ENCODE data around the gene SEC22A. TPM values are rescaled to one million over a fixed set of nuclear protein-coding genes. Genes with fewer than 3 reads are reported as not detected.

SEC22A gene
- total RNA-seq, 1 donor from 2014 or later: 6.4 TPM

DNA sequence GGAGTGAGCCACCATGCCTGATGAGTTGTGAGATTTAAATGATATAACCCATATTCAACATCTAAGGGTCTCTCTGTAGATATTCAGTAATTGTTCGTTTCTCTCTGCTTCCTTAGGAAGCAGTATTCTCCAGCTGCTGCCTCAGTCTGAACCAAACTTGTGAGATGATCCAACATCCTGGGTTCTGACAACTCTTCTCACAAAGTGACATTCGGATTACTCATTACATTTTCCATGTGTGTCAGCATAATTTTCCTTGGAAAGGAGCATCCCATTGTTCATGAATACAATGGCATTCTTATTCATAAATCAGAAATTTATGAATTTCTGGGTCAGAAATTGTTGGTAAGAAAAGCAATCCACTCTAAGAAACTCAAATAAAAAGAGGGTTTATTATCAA is 15.0 kb upstream of the SEC22A start:
- no peak for DNase-seq (ENCODE audit: low spot score in 2 of 2)
- H3K4me3 ChIP-seq: no peak overlapping the region
- no peaks in the 10 kb centered on the region for H3K4me1 ChIP-seq
- no peak overlapping the region for H3K27ac ChIP-seq
- TF ChIP-seq, protein P1, sequence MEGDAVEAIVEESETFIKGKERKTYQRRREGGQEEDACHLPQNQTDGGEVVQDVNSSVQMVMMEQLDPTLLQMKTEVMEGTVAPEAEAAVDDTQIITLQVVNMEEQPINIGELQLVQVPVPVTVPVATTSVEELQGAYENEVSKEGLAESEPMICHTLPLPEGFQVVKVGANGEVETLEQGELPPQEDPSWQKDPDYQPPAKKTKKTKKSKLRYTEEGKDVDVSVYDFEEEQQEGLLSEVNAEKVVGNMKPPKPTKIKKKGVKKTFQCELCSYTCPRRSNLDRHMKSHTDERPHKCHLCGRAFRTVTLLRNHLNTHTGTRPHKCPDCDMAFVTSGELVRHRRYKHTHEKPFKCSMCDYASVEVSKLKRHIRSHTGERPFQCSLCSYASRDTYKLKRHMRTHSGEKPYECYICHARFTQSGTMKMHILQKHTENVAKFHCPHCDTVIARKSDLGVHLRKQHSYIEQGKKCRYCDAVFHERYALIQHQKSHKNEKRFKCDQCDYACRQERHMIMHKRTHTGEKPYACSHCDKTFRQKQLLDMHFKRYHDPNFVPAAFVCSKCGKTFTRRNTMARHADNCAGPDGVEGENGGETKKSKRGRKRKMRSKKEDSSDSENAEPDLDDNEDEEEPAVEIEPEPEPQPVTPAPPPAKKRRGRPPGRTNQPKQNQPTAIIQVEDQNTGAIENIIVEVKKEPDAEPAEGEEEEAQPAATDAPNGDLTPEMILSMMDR (IDR thresholded peaks at IDR 0.05): no peak
- H3K36me3 ChIP-seq: peaks cover 0 to 2% of the 10 kb centered on the region in 2 donors
- no peaks in the 10 kb centered on the region for H3K27me3 ChIP-seq
- H3K9me3 ChIP-seq: peaks cover 0 to 7% of the 10 kb centered on the region in 2 donors
- intact Hi-C loops (cut with DNase I): no loop called here

DNA sequence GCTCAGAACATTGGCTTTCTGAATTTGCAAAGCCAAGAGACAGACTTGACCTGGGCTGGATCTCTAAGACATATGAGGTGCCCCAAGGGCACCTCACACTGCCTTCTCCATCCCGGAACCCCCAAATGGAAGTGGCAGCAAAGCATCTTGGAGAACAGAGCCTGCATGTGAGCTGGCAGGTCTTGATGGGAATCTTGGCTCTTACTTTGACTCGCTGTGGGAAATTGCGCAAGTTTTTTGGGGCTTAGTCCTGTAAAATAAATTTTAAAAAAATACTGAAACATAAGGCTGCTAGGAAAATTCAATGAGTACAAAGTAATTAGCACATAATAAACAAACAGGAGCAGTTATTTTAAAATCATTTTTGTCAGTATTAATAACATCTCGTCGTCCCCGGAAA is 13.7 kb upstream of the SEC22A start:
- Histone ChIP-seq H3K27me3 (no peaks in the 10 kb centered on the region), H3K4me3 (no peak overlapping the region), H3K9me3 (no peaks in the 10 kb centered on the region), H3K27ac (no peak overlapping the region), H3K4me1 (no peaks in the 10 kb centered on the region), H3K36me3 (peaks cover 0 to 2% of the 10 kb centered on the region in 2 donors)
- no peak for DNase-seq (ENCODE audit: low spot score in 2 of 2)
- TF ChIP-seq, protein P1 (IDR thresholded peaks at IDR 0.05): no peak
- intact Hi-C loops (cut with DNase I): no loop called here

DNA sequence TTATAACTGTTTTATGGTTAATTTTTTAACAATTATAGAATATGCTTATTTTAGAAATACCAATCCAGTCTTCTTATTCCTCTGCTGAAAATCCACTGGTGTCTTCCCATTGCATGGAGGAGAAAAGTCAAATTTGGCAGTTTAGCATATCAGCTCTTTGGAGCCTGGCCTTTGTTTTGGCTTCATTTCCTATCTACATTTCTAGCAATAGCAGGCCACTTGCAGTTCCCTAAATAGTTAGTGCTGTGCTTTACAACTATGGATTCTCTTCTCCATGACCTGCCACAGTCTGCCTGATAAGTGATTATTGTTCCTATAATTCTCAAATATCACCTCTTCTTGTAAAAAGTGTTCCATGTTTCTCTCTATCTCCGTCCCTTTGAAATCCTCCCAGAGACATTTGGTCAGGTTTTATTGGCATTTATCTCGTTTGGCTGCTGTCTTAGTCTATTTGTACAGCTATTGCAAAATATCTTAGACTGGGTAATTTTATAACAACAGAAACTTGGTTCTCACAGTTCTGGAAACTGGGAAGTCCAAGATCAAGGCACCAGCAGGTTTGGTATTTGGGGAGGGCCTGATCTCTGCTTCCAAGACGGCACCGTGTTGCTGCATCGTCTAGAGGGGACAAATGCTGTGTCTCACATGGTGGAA is 8.2 kb upstream of the SEC22A start:
- H3K27me3 ChIP-seq: no peaks in the 10 kb centered on the region
- H3K36me3 ChIP-seq: no peaks in the 10 kb centered on the region
- H3K4me1 ChIP-seq: no peaks in the 10 kb centered on the region
- DNase-seq (ENCODE audit: low spot score in 2 of 2): no peak
- no peaks in the 10 kb centered on the region for H3K9me3 ChIP-seq
- no peak overlapping the region for H3K4me3 ChIP-seq
- H3K27ac ChIP-seq: peak overlapping the region in 1 of 2 donors; percentile 6
- TF ChIP-seq, protein P1 (IDR thresholded peaks at IDR 0.05): no peak
- intact Hi-C loops (cut with DNase I): no loop called here

DNA sequence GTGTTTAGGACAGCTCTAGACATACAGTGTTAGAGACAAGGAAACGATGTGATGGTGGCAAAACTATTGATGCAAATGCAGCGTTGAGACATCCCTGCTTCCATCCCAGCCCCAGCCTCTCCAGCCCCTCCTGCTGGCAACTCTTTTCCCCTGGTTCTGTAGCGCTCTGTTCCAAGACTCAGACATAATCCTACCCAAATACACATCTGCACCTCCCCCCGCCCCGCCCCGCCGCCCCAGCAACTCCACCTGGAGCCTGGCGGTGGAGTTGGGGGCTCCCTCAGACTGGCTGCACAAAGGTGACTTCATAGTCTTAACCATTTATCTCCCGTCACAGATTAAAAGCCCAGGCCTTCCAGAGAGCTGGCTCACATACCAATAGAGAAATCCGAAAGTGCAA is 7.2 kb upstream of the SEC22A start:
- TF ChIP-seq, protein P1 (IDR thresholded peaks at IDR 0.05): no peak
- intact Hi-C loops (cut with DNase I): no loop called here

DNA sequence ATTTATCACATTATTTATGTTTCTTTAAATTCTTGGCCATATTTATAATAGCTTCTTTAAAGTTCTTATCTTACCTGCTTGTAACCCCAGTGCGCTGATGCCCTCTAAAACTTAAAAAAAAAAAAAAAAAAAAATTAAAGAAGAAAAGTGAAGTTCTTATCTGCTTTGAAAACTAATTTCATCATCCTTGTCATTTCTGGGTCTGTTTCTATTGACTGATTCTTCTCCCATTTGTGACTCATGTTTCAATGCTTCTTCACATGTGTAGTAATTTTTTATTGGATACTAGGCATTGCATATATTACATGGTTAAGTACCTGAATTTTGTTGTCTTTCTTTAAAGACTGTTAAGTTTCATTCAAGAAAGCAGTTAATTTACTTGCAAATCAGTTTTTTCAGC is 3.4 kb upstream of the SEC22A start:
- Histone ChIP-seq H3K4me3 (no peak overlapping the region), H3K27me3 (no peaks in the 10 kb centered on the region)
- intact Hi-C loops (cut with DNase I): no loop called here

More for the DNA sequence above, 7.2 kb upstream of the SEC22A start:
- no peak overlapping the region for H3K4me3 ChIP-seq
- H3K36me3 ChIP-seq: no peaks in the 10 kb centered on the region
- DNase-seq (ENCODE audit: low spot score in 2 of 2): no peak
- H3K27me3 ChIP-seq: no peaks in the 10 kb centered on the region
- no peaks in the 10 kb centered on the region for H3K9me3 ChIP-seq
- no peak overlapping the region for H3K27ac ChIP-seq
- H3K4me1 ChIP-seq: no peaks in the 10 kb centered on the region

More for the DNA sequence above, 3.4 kb upstream of the SEC22A start:
- DNase-seq (ENCODE audit: low spot score in 2 of 2): no peak
- TF ChIP-seq, protein P1 (IDR thresholded peaks at IDR 0.05): no peak
- peaks cover 0 to 3% of the 10 kb centered on the region in 2 donors for H3K4me1 ChIP-seq
- no peaks in the 10 kb centered on the region for H3K36me3 ChIP-seq
- no peaks in the 10 kb centered on the region for H3K9me3 ChIP-seq
- no peak overlapping the region for H3K27ac ChIP-seq
